Measurements from ENCODE around the gene SPACA5. TPM values are rescaled to one million over a fixed set of nuclear protein-coding genes. Genes with fewer than 3 reads are reported as not detected.

Gene SPACA5
- total and polyA plus RNA-seq, 8 donors, result 0.34 to 0.49 (median 0.41) TPM; not detected in 3

DNA sequence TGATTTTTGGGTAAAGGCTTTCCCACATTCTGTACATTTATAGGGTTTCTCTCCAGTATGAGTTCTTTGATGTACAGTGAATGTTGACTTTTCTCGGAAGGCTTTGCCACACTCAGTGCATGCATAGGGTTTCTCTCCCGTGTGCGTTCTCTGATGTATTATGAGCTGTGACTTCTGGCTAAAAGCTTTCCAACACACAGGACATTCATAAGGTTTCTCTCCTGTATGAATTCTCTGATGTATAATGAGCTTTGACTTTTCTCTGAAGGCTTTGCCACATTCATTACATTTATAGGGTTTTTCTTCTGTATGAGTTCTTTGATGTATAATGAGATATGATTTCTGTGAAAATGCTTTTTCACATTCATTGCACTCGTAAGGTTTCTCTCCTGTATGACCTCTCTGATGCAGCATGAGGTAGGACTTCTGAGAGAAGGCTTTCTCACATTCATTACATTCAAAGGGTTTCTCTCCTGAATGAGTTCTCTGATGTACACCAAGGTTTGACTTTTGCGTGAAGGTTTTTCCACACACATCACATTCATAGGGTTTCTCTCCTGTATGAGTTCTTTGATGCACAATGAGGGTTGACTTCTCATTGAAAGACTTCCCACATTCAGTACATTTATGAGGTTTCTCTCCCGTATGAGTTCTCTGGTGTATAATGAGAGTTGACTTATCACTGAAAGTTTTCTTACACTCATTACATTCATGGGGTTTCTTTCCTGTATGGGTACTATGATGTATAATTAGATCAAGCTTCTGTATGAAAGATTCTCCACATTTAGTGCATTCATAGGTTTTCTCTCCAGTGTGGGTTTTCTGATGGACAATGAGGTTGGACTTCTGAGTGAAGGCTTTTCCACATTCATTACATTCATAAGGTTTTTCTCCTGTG is 30.3 kb upstream of the SPACA5 start:
- H3K27ac ChIP-seq, result no peak overlapping the region
- DNase-seq (no peak), ATAC-seq (no peak)
- intact Hi-C loops (cut with DNase I), result no loop called here
- no peaks in the 10 kb centered on the region for H3K27me3 ChIP-seq
- H3K36me3 ChIP-seq, result peaks cover 0 to 59% of the 10 kb centered on the region in 2 donors
- H3K4me3 ChIP-seq, result no peak overlapping the region
- TF ChIP-seq, protein P1, sequence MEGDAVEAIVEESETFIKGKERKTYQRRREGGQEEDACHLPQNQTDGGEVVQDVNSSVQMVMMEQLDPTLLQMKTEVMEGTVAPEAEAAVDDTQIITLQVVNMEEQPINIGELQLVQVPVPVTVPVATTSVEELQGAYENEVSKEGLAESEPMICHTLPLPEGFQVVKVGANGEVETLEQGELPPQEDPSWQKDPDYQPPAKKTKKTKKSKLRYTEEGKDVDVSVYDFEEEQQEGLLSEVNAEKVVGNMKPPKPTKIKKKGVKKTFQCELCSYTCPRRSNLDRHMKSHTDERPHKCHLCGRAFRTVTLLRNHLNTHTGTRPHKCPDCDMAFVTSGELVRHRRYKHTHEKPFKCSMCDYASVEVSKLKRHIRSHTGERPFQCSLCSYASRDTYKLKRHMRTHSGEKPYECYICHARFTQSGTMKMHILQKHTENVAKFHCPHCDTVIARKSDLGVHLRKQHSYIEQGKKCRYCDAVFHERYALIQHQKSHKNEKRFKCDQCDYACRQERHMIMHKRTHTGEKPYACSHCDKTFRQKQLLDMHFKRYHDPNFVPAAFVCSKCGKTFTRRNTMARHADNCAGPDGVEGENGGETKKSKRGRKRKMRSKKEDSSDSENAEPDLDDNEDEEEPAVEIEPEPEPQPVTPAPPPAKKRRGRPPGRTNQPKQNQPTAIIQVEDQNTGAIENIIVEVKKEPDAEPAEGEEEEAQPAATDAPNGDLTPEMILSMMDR (IDR thresholded peaks at IDR 0.05), result no peak
- no peaks in the 10 kb centered on the region for H3K4me1 ChIP-seq
- peaks cover 14 to 67% of the 10 kb centered on the region in 2 donors for H3K9me3 ChIP-seq

- intact Hi-C loops (cut with DNase I), result no loop called here
- no peak for ATAC-seq
- DNase-seq, result no peak
These were observed 15.3 kb upstream of the SPACA5 start for GRCh38 chrX:47991263-47992094.

GRCh38 chrX:47992095-47992380 is 14.8 kb upstream of the SPACA5 start:
- H3K27me3 ChIP-seq, result no peaks in the 10 kb centered on the region
- H3K9me3 ChIP-seq, result no peaks in the 10 kb centered on the region
- intact Hi-C loops (cut with DNase I), result no loop called here
- H3K4me1 ChIP-seq, result no peaks in the 10 kb centered on the region
- no peak overlapping the region for H3K4me3 ChIP-seq
- H3K27ac ChIP-seq, result no peak overlapping the region
- TF ChIP-seq, protein P1 (IDR thresholded peaks at IDR 0.05), result no peak
- no peak for DNase-seq
- no peak for ATAC-seq
- peaks cover 0 to 31% of the 10 kb centered on the region in 2 donors for H3K36me3 ChIP-seq

More at GRCh38 chrX:47991263-47992094, 15.3 kb upstream of the SPACA5 start:
- H3K9me3 ChIP-seq, result no peaks in the 10 kb centered on the region
- H3K27ac ChIP-seq, result peak overlapping the region in 1 of 2 donors; percentile 50
- peaks cover 0 to 30% of the 10 kb centered on the region in 2 donors for H3K36me3 ChIP-seq
- no peaks in the 10 kb centered on the region for H3K4me1 ChIP-seq
- no peak overlapping the region for H3K4me3 ChIP-seq
- no peaks in the 10 kb centered on the region for H3K27me3 ChIP-seq
- TF ChIP-seq, protein P1 (IDR thresholded peaks at IDR 0.05), result no peak

- peaks cover 0 to 30% of the 10 kb centered on the region in 2 donors for H3K36me3 ChIP-seq
These were observed 14.1 kb upstream of the SPACA5 start for GRCh38 chrX:47992669-47993068.

More at GRCh38 chrX:47992669-47993068, 14.1 kb upstream of the SPACA5 start:
- no peak overlapping the region for H3K27ac ChIP-seq
- no peaks in the 10 kb centered on the region for H3K9me3 ChIP-seq
- DNase-seq (no peak), ATAC-seq (no peak)
- TF ChIP-seq, protein P1 (IDR thresholded peaks at IDR 0.05), result no peak
- intact Hi-C loops (cut with DNase I), result no loop called here
- H3K4me3 ChIP-seq, result no peak overlapping the region
- H3K27me3 ChIP-seq, result no peaks in the 10 kb centered on the region
- H3K4me1 ChIP-seq, result no peaks in the 10 kb centered on the region

Data from left lung (tissue), 10 donors.